Activated CD4-positive, alpha-beta T cell treated with anti-CD3 and anti-CD28 coated beads, Interleukin-2, Interleukin-6, amounts not matched to agents 100 ng/mL and 50 ng/mL, durations not matched to agents 16 hours and 8 hours (primary cell): ENCODE results near the gene BICD1.
"Not testable (repeated sequence)": the region's sequence is repeated elsewhere in the genome, so short reads cannot be mapped to it uniquely, and the experiment has no call there.

Source experiments
- DNase-seq: peaks from one replicate; pipeline ENCODE4 v3.0.0-alpha.2; 2020

BICD1 gene

DNA sequence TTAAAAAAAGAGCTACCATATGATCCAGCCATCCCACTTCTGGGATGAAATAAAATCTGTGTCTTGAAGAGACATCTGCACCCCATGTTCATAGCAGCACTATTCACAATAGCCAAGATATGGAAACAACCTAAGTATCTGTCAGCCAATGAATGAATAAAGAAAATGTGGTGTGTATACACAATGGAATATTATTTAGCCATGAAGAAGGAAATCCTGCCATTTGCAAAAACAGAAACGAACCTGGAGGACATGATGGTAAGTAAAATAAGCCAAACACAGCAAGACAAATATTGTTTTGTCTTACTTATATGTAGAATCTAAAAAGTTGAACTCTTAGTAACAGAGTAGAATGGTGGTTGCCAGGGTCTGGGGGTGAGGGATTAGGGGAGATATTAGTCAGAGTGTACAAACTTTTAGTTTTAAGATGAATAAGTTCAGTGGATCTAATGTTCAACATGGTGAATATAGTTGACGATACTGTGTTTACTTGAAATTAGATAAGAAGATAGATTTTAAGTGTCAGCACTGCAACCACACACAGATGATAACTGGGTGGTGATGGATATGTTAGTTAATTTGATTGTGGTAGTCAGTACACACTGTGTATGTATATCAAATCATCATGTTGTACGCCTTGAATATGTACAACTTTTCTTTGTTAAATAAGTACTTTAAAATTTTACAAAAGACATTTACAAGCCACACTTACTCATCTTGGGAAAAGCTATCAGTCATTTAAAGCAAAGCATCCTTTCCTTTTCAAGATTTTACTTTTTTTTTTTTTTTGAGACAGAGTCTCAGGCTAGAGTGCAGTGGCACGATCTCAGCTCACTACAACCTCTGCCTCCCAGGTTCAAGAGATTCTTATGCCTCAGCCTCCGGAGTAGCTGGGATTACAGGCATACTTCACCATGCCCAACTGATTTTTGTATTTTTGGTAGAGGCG is 89.9 kb downstream of the BICD1 start:
- peak; percentile 50 for DNase-seq

DNA sequence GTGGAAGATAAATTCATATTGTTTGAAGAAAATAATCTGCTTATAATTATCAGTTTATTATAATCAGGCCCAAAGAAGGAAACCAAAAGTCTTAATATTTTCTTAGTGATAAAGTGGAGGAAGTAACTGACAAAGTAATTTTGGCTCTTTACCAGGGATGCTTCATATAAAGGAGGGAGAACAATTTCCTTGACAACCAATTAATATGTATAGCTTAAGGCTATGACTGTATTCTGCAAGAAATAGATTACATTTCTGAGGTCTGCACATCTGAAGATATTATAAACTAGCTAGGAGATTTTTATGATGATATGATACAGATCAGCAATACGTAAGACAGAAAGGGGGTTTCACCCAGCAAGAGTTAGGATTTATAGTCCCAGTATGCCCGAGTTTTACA is 90.8 kb downstream of the BICD1 start:
- no peak for DNase-seq

DNA sequence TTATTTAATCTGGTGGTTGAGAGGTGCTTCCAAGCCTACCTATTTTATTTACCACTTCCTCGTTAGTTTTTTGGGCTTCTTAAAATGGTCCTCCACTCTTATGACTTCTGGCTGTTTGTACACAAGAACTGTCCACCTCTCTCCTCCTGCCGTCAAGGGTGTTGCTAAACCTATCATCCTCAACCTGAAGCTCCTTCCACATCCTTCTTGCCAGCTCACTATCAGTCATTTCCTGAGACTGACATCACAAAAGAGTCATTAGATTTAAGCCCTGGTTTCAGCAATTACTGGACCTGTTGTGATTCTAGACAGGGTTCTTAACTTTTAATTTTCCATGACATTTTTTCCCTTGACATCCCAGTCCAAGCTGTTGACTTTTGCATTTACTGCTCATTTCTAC is 91.9 kb downstream of the BICD1 start:
- peak; percentile 58 for DNase-seq

DNA sequence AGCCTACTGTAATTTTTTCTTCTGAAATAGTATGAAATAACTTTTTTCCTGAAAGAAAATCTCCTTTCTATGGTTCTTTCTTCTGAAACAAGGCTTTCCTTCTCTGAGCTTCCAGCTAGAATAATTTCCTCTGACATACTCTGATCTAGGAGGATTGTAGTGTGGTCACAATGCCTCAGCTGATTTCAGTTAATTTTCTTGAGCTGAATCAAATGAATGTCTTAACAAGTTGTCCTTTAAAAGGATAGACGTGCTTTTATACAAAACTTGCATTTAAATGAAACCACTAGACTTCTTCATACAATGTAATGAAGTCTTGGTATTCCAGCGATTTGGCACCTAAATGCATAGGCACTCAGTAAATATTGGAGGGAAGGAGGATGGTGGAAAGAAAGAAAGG is 94.4 kb downstream of the BICD1 start:
- no peak for DNase-seq

DNA sequence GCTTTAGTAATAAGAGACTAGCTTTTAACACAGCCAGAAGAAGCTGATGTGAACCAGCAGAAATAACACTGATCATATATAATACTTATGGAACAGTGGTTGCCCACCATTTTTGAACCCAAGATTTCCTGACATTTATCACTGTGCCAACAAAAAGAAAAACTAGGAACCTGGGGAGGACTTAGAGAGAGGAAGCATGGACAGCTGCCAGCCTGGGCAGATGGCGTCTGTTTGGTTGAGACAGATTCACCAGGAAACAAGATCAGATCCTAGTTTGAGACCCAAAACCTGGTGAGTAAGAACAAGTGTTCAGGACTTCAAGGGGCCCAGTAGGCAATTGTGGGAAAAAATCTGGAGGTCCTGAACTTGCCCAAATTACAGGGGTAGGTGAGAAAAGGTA is 95.3 kb downstream of the BICD1 start:
- no peak for DNase-seq

DNA sequence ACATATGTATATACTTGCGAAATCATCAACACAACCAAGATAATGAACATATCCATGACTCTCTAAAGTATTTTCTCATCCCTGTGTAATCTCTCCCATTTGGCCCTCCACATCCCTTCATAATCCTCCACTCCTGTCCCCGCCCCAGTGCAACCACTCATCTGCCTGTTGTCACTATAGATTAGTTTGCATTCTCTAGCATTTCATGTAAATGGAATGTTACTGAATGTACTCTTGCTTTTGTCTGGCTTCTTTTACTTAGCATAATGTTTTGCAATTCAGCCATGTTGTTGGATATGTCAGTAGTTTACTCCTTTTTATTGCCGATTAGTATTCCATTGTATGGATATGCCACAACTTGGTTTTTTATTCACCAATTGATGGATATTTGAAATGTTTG is 99.1 kb downstream of the BICD1 start:
- DNase-seq, result no peak

DNA sequence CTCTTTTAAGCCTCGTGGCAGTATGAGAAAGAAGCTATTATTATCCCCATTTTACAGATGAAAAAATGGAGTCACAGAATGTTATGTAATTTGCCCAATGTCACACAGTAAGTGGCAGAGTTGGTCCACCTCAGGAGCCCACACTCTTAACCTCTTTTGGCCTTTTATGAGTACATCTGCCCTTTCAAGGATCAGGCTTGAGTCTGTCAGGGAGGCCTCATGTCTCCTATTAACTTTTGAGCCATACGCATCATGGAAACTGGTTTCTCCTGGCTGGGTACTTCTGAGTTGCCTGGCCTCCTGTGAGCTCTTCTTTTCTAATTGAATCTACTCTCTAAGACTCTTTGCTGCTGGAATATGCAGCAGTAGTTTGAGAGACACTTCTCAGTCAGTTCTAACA is 101.7 kb downstream of the BICD1 start:
- no peak for DNase-seq

DNA sequence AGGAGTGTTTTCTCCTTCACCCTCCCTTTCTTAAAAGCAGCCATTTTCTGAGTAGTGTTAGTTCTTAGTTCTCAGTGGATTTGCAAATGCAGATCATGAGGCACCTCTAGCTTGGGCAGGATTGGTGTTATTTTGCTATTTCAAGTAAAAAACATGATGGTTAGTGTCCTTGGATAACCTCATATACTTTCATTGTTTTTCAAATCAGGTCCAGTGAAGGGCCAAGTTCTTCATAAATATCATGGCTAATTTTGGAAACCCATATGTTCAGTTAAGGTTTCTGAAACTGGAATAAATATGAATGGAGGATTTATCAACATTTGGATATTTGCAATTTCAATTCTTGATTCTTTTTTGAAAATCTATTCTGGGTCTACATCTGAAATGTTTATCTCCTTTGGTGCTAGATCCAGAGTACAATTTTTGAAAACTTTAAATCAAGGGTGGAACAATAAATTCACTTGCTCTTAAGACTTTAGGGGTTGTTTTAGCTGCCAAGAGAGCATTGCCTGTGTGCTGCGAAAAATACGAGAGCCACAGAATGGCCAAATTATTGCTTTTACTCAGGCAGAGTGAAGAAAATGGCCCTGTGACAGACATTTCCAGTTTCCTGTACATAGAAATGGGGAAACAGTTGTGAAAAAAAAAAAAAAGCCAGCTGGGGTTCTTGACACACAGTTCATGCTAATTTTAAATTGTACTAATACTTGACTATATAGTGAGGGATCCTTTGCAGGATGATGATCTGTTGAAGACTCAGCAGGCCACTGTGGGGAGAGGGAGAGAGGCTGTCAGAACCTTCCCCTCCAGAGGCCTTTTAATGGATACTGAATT is 104.6 kb downstream of the BICD1 start:
- DNase-seq, result no peak

DNA sequence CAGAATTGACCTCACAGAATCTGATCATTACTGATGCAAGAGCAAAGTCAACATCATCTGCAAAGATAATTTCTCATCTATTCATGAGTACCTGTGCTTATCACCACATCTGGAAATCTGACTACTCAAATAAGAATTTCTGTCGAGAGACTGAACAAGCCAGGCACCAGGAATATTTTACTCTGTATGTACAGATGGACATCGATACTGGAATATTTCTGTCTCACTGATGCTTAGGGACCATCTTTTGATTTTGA is 105.2 kb downstream of the BICD1 start:
- no peak for DNase-seq

DNA sequence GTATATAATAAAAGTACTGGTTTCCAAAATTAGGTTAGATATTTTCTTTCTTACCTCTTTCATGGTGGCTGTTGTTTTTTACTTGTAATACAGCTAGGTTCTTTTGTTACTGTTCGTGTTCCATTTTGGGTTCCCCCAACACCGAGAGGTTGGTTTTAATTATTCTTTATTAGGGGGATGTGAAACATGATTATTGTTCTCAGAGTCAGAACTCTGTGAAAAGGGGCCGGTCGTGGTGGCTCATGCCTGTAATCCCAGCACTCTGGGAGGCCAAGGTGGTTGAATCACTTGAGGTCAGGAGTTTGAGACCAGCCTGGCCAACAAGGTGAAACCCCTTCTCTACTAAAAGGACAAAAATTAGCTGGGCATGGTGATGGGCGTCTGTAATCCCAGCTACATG is 108.1 kb downstream of the BICD1 start:
- no peak for DNase-seq

DNA sequence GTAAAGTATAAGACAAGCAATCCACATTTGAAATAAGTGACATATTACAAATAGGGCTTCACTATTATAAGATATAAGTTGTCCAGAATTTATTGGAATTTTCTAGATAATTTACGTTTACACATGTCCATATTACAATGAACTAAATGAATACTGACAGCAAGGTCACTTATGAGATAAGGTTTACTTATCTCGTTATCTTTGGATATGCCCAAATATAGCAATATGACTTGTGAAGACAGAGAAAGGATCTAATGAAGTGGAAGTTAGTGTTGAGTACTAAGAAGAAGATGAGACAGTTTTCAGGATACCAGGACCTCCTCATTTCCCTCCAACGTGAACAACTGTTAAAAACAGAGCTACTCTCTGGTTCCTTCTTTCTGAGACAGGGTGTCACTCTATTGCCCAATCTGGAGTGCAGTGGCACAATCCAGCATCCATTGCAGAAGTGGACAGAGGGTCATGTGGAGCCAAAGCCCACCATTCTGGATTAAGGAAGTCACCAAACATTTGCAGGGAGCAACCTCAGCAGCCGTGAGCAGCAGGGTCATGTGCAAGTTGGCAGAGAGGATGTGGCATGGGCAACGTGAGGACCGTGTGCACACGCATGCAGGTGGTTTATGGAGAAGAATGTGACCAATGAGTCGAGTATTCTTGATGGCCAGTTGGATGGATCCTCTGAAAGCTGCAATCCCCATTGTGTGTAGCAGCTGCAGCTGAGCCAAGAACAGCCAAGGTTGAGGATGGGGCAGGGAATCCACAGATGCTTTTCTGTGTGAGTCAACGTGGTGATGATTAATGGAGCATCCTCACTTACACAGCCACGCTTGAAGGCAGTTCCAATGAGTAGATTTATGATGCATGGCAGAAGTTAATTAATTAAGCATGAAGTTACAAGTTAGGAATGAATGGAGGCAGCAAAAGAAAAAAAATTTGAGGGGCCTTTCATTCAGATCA is 111.0 kb downstream of the BICD1 start:
- no peak for DNase-seq

DNA sequence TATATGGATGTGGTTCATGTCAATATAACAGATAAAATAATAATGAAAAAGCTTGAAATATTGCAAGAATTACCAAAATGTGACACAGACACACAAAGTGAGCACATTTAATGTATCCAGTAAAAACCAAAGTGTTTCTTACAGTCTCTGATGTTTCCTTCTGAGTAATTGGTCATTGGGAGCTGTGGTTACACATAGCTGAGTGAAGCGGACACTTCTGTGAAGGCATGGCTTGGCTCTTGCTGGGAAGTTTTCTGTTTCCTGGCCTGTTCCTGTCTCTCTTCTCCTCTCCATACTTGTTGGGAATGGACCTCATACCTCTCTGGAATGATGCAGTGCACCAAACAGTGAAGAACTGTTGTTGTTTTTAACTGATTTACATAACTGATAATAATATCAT is 117.3 kb downstream of the BICD1 start:
- no peak for DNase-seq

DNA sequence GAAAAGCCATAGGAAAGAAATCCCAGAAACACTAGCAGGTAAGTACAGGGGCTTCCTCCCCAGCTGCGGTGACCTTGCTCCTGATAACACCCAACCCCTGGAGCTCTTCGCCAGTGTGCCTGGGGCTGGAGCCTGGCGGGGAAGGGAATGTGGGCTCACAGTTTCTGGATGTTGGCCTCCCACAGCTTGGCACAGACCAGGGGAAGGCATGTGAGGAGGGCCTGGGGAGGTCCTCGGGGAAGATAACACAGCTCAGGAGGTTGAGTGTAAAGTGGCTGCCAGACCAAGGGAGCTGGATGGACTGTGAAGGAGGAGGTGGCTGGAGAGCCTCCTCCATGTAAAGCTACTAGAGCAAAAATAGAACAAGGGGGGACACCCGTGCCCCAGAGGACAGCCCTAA is 120.1 kb downstream of the BICD1 start:
- no peak for DNase-seq

DNA sequence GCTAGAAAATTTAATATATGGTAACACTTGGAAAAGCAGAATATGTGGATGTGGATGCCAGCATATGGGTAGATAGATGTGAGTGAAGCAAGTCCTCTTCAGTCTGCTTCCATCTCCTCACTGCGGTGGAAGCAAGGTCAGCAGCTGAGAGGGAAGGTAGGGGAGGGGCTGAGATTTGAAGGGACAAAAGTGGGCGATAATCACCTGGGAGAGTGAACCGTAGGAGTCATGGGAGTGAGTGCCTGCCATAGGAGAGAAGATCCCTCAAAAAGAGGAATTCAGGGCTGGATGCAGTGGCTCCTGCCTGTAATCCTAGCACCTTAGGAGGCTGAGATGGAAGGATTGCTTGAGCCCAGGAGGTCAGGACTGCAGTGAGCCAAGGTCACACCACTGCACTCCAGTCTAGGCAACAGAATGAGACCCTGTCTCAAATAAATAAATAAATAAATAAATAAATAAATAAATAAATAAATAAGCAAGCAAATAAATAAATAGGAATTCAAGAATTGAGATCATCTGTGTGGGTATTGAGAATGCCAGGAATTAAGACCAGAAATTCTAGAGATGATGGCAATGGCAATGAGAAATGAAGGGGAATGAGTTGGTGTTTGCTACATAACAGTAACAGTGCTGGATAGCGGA is 123.4 kb downstream of the BICD1 start:
- DNase-seq, result no peak

DNA sequence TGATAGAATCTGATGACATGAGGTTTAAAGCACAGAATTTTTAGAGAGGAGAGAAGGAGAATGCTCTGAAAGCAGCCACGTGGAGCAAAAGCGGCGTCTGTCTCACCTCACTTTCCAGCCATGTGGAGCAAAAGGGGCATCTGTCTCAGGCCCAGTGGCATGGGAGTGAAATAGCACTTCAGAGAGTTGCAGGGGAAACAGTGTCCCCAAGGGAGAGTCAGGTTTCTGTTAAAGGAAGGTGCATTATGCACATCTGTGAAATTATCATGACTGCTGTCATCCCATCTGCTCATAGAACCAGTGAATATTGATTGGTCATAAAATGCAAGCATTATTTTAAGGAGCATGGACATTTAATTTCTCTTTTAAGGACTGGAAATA is 124.0 kb downstream of the BICD1 start:
- DNase-seq, result no peak

DNA sequence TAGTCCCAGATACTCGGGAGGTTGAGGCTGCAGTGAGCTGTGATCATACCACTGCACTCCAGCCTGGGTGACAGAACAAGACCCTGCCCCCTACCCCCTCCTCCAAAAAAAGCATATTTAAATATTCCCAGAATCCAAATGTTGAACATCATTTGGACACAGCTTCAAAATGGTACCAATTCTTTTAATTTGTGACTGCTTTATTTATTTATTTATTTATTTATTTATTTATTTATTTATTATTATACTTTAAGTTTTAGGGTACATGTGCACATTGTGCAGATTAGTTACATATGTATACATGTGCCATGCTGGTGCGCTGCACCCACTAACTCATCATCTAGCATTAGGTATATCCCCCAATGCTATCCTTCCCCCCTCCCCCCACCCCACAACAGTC is 124.7 kb downstream of the BICD1 start:
- not testable (repeated sequence) for DNase-seq

DNA sequence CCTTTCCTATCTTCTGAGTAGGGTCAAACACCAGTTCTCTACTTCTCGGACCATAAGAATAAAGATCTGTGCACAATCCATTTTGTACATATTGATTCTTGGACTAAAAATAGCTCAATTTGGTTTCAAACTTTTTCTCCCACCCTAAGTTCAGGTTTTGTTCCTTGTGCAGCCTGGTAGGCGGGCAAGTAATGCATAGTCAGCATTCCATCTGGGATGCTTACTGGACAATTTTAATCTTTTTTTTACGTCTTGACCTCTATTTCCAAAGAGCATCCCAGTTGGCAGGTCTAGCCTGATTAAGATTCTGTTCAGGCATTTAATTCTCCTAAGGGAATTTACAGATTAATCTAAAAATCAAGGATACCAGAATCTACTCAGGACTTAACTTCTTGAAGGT is 126.9 kb downstream of the BICD1 start:
- DNase-seq, result no peak

DNA sequence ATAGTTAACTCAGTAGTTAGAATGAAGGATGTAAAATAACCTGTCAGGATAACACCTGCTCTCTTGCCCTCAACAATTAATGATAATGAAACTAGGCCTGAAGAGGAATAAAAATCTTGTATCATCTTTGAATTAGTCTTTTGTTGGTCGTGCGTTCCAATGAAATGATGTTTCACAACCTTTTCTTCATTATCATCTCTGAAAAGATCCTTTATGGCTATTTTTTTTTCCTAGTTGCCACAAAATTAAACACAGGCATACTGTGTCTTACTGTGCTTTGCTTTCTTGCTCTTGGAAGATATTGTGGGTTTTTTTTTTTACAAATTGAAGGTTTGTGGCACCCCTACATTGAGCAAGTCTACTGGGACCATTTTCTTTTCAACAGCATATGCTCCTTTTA is 128.6 kb downstream of the BICD1 start:
- no peak for DNase-seq

DNA sequence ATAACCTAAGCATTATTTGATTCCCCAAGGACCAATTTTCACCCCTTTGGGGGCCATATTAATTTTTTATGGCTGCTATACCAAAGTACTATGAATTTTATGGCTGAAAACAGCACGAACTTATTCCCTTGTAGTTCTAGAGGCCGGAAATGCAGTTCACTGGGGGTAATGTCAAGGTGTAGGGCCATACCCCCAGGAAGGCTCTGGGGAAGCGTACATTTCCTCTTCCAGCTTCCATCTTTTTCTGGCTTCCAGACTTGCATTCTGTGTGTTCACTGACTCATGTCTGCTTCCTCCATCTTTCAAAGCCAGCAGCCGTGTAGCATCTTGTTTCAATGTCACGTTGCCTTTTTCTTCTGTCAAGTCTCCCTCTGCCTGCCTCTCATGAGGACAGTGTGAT is 133.5 kb downstream of the BICD1 start:
- no peak for DNase-seq

DNA sequence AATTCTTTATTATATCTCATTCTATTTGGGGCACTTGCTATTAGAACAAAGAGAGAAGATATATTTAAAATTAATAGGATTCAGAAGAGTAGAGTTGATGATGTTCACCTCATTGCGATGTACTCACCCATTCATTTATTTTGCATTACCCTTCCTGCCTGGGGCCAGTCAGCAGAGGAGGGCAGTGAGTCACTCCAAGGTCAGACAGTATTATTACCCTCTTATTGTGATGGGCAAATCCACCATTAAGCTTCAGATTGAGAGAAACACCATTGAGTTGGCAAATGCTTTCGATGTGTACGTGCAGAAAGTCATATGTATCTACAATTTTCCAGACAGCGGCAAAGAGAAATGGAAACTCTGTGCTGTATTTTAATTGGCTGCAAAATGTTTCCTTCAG is 134.2 kb downstream of the BICD1 start:
- DNase-seq, result no peak

DNA sequence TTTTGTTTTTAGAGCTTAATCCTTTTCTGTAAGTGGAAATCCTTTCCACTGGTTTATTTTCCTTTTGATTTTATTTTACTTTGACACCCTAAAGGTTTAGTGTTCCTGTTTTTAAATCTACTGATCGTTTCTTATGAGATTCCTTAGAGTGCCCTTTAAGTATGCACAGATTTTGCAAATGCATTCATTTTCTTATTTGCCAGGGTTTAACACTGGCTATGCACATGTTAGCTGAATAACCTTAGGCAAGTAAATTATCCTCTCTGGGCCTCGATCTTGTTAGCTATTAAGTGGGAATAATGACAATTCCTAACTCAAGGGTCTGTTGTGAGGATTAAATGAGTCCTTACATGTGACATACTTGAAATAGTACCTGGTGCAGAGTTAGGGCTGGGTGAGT is 136.0 kb downstream of the BICD1 start:
- DNase-seq, result no peak

DNA sequence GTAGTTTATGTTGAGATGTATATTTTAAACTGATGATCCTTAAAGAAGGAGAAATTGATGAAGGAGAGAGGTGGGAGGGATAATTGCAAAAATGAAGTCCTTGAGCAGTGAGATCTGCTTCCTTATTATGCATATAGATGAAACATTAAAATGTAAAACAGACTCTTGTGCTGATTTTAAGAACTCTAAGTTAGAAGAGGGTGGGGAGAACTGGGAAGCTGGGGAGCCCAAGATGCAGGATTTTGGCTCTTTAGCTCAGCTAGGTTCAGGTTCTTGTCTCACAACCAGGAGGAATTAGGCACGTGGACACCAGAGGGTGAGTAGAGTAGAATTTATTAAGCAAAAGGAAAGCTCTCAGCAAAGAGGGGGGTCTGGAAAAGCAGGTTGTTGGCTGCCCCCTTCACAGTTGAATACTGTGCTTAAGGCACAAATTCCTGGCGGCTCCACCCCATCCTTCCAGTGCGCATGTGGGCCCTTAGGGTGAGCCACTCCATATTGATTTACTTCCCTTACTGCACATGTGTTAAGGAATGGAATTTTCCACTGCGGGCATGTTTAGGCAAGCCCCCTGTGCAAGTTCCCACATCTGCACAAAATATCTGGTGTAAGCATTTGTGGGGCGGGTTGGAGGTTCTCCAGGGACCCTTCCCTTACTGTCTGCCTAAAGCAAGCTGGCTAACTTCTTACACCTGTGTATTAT is 141.9 kb downstream of the BICD1 start:
- no peak for DNase-seq
